ENCODE data around the gene ZKSCAN5.
A peak's percentile ranks its signal among the peaks of the same experiment; 100 is the strongest.

The ZKSCAN5 gene

GRCh38 chr7:99504603-99505323 lies at the start of gene ZKSCAN5:
TSS of gene ZKSCAN5 (plus strand) at chr7:99504662. CDS start at chr7:99506045, 1,383 bp downstream.
- peak; percentile 99 for DNase-seq

GRCh38 chr7:99455874-99456273 lies 48.6 kb upstream of the ZKSCAN5 start:
- no peak for DNase-seq

- DNase-seq, result no peak
These were observed 48.2 kb upstream of the ZKSCAN5 start for GRCh38 chr7:99456288-99456687.

- no peak for DNase-seq
These were observed 47.3 kb upstream of the ZKSCAN5 start for GRCh38 chr7:99457050-99457649.

GRCh38 chr7:99457650-99458493 lies 46.6 kb upstream of the ZKSCAN5 start:
- DNase-seq, result no peak

GRCh38 chr7:99459087-99459486 lies 45.4 kb upstream of the ZKSCAN5 start:
- DNase-seq, result no peak

- DNase-seq, result no peak
These were observed 43.8 kb upstream of the ZKSCAN5 start for GRCh38 chr7:99460651-99461050.

GRCh38 chr7:99461221-99461620 lies 43.2 kb upstream of the ZKSCAN5 start:
- DNase-seq, result no peak

- no peak for DNase-seq
These were observed 39.1 kb upstream of the ZKSCAN5 start for GRCh38 chr7:99465421-99465768.

- DNase-seq, result no peak
These were observed 36.0 kb upstream of the ZKSCAN5 start for GRCh38 chr7:99468336-99468918.

- no peak for DNase-seq
These were observed 34.9 kb upstream of the ZKSCAN5 start for GRCh38 chr7:99469381-99470065.

GRCh38 chr7:99472561-99473314 lies 31.7 kb upstream of the ZKSCAN5 start, which contains the start of gene ZNF789:
TSS of gene ZNF789 (plus strand) at chr7:99472890. CDS start at chr7:99476457, 3,567 bp downstream.
- peak; percentile 98 for DNase-seq

GRCh38 chr7:99473315-99473596 lies 31.2 kb upstream of the ZKSCAN5 start:
- DNase-seq, result peak; percentile 54

GRCh38 chr7:99476107-99476506 lies 28.4 kb upstream of the ZKSCAN5 start:
- no peak for DNase-seq

- no peak for DNase-seq
These were observed 25.7 kb upstream of the ZKSCAN5 start for GRCh38 chr7:99478464-99479440.

- no peak for DNase-seq
These were observed 19.4 kb upstream of the ZKSCAN5 start for GRCh38 chr7:99485094-99485493.

GRCh38 chr7:99489235-99489634 lies 15.2 kb upstream of the ZKSCAN5 start:
- DNase-seq, result no peak

- DNase-seq, result no peak
These were observed 13.6 kb upstream of the ZKSCAN5 start for GRCh38 chr7:99490878-99491277.

- no peak for DNase-seq
These were observed 10.6 kb upstream of the ZKSCAN5 start for GRCh38 chr7:99493823-99494222.

- DNase-seq, result no peak
These were observed 6.5 kb upstream of the ZKSCAN5 start for GRCh38 chr7:99497766-99498545.

Measured in eye (tissue), 1 donor.